ENCODE measurements around the gene IRF2BPL. TPM values are rescaled to one million over a fixed set of nuclear protein-coding genes. Genes with fewer than 3 reads are reported as not detected.

Gene IRF2BPL
- total RNA-seq, 2 experiments from 2014 or later: 70.9 to 71.8 TPM

DNA sequence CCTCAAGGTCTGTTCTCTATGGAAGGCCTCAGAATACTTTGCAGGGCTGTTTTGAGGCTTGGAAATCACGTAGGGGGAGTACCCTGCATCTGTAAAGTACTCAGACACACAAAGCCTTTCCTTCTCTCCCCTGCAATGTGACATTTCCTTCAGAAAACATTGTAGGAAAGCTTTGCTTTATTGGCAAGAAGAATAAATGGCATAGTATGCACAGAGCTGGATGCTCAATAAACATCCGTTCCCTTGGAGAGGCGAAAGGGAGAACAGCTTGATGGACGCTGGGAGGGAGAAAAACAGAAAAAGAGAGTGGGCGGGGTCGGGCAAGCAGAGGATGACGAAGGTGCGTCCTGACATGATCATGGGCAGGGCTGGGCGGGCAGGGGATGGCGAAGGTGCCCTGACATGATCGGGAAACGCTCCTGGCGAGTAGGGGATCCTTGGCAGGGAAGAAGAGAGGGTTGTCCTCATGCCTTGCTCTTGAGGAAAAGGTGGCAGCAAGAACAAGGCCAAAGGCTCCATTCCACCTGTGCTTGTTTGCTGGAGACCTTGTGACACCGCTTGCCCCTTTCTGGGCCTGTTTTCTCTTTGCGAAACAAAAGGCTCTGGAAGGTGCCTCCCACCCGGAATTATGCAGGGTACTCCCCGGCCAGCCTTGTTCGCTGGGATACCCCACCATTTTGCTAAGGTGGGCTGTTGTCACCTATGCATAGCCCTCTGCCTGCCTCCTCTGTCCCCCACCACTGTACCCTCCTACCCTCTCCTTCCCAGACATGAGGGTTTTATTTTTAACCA lies 21.1 kb downstream of the IRF2BPL start:
- Mint-ChIP-seq H3K9me3 (no peaks in the 10 kb centered on the region), H3K36me3 (ENCODE audit: low read depth) (no peaks in the 10 kb centered on the region), H3K27me3 (no peaks in the 10 kb centered on the region), H3K4me1 (ENCODE audit: low read depth) (peaks cover 18% of the 10 kb centered on the region), H3K4me3 (no peak overlapping the region), H3K27ac (no peak overlapping the region)
- DNase-seq (no peak), ATAC-seq (ENCODE audit: poor library complexity) (no peak)
- peaks cover 16% of the 10 kb centered on the region for H3K4me1 ChIP-seq (ENCODE audit: insufficient read depth, low read length)
- H3K27me3 ChIP-seq (ENCODE audit: control insufficient read depth in 1 of 2, insufficient read depth in 2 of 2, low read length in 2 of 2): no peaks in the 10 kb centered on the region
- H3K9me3 ChIP-seq (ENCODE audit: control insufficient read depth in 1 of 2, insufficient read depth in 1 of 2, low read length in 2 of 2): no peaks in the 10 kb centered on the region
- H3K36me3 ChIP-seq (ENCODE audit: insufficient read depth, low read length): no peaks in the 10 kb centered on the region
- no peak overlapping the region for H3K4me3 ChIP-seq (ENCODE audit: low read length)
- TF ChIP-seq, protein P1, sequence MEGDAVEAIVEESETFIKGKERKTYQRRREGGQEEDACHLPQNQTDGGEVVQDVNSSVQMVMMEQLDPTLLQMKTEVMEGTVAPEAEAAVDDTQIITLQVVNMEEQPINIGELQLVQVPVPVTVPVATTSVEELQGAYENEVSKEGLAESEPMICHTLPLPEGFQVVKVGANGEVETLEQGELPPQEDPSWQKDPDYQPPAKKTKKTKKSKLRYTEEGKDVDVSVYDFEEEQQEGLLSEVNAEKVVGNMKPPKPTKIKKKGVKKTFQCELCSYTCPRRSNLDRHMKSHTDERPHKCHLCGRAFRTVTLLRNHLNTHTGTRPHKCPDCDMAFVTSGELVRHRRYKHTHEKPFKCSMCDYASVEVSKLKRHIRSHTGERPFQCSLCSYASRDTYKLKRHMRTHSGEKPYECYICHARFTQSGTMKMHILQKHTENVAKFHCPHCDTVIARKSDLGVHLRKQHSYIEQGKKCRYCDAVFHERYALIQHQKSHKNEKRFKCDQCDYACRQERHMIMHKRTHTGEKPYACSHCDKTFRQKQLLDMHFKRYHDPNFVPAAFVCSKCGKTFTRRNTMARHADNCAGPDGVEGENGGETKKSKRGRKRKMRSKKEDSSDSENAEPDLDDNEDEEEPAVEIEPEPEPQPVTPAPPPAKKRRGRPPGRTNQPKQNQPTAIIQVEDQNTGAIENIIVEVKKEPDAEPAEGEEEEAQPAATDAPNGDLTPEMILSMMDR (IDR thresholded peaks at IDR 0.05): no peak
- CTCF ChIA-PET: no interaction called here
- H3K27ac ChIP-seq (ENCODE audit: low read depth in 1 of 2, low read length in 2 of 2): no peak overlapping the region
- POLR2A ChIA-PET: no interaction called here
- intact Hi-C loops (cut with DNase I, micrococcal nuclease): no loop called here

DNA sequence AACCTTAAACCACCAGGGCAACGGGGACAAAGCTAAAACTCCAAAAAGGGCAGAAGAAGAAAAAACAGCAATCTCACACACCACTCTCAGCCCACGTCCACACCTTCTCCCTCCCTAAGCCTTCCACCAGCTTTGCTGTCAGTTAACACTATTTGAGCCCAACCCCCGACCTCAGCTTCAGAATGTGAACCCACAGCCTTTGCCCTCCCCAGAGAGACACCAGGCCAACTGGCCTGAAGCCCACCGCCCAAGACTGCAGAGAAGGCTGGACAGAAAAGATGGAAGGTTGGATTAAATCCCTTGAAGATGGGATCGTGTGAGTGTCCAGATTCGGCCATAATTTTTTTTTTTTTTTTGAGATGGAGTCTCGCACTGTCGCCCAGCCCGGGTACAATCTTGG lies 22.4 kb downstream of the IRF2BPL start:
- ChIA-PET CTCF (no interaction called here), POLR2A (no interaction called here)
- no peak for DNase-seq
- peaks cover 6% of the 10 kb centered on the region for H3K4me1 Mint-ChIP-seq (ENCODE audit: low read depth)
- H3K27ac ChIP-seq (ENCODE audit: low read depth in 1 of 2, low read length in 2 of 2): no peak overlapping the region
- H3K9me3 ChIP-seq (ENCODE audit: control insufficient read depth in 1 of 2, insufficient read depth in 1 of 2, low read length in 2 of 2): no peaks in the 10 kb centered on the region
- H3K4me1 ChIP-seq (ENCODE audit: insufficient read depth, low read length): peaks cover 6% of the 10 kb centered on the region
- H3K4me3 Mint-ChIP-seq: no peak overlapping the region
- no peaks in the 10 kb centered on the region for H3K27me3 ChIP-seq (ENCODE audit: control insufficient read depth in 1 of 2, insufficient read depth in 2 of 2, low read length in 2 of 2)
- no peaks in the 10 kb centered on the region for H3K36me3 ChIP-seq (ENCODE audit: insufficient read depth, low read length)
- TF ChIP-seq, protein P1 (IDR thresholded peaks at IDR 0.05): no peak
- no peaks in the 10 kb centered on the region for H3K27me3 Mint-ChIP-seq
- H3K9me3 Mint-ChIP-seq: no peaks in the 10 kb centered on the region
- H3K36me3 Mint-ChIP-seq (ENCODE audit: low read depth): no peaks in the 10 kb centered on the region
- H3K4me3 ChIP-seq (ENCODE audit: low read length): no peak overlapping the region
- ATAC-seq (ENCODE audit: poor library complexity): no peak
- intact Hi-C loops (cut with DNase I, micrococcal nuclease): no loop called here
- H3K27ac Mint-ChIP-seq: no peak overlapping the region

DNA sequence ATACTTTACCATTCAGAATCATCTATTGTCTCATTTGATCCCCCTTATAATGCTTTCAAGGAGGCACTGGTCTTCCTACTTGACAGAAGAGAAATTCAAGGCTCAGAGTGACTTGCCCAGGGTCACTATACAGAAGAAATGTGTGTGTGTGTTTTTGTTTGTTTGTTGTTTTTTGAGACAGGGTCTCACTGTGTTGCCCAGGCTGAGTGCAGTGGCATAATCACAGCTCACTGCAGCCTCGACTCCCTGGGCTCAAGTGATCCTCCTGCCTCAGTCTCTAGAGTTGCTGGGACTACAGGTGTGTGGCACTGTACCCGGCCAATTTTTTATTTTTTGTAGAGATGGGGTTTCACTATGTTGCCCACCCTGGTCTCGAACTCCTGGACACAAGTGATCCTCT lies 22.9 kb downstream of the IRF2BPL start:
- TF ChIP-seq, protein P1 (IDR thresholded peaks at IDR 0.05): no peak
- CTCF ChIA-PET: no interaction called here

More for the DNA sequence above, 22.9 kb downstream of the IRF2BPL start:
- Histone ChIP-seq H3K27me3 (ENCODE audit: control insufficient read depth in 1 of 2, insufficient read depth in 2 of 2, low read length in 2 of 2) (no peaks in the 10 kb centered on the region), H3K9me3 (ENCODE audit: control insufficient read depth in 1 of 2, insufficient read depth in 1 of 2, low read length in 2 of 2) (no peaks in the 10 kb centered on the region), H3K4me3 (ENCODE audit: low read length) (no peak overlapping the region), H3K36me3 (ENCODE audit: insufficient read depth, low read length) (no peaks in the 10 kb centered on the region), H3K4me1 (ENCODE audit: insufficient read depth, low read length) (peaks cover 6% of the 10 kb centered on the region), H3K27ac (ENCODE audit: low read depth in 1 of 2, low read length in 2 of 2) (no peak overlapping the region)
- intact Hi-C loops (cut with DNase I, micrococcal nuclease): no loop called here
- no peaks in the 10 kb centered on the region for H3K36me3 Mint-ChIP-seq (ENCODE audit: low read depth)
- POLR2A ChIA-PET: no interaction called here
- no peaks in the 10 kb centered on the region for H3K9me3 Mint-ChIP-seq
- no peak overlapping the region for H3K4me3 Mint-ChIP-seq
- DNase-seq: no peak
- no peak overlapping the region for H3K27ac Mint-ChIP-seq
- H3K27me3 Mint-ChIP-seq: no peaks in the 10 kb centered on the region
- peaks cover 5% of the 10 kb centered on the region for H3K4me1 Mint-ChIP-seq (ENCODE audit: low read depth)
- ATAC-seq (ENCODE audit: poor library complexity): no peak
